HG02943 (cell line): ENCODE data around the gene NDUFAF8.

Experiments used
- ATAC-seq: cut with Tn5 transposase; IDR thresholded peaks from one replicate; pipeline ENCODE4 v1.9.1; 2021; ENCODE audit warnings: mild to moderate bottlenecking, low read depth, moderate library complexity; ENCODE audit not compliant: unreplicated experiment

The NDUFAF8 gene

DNA sequence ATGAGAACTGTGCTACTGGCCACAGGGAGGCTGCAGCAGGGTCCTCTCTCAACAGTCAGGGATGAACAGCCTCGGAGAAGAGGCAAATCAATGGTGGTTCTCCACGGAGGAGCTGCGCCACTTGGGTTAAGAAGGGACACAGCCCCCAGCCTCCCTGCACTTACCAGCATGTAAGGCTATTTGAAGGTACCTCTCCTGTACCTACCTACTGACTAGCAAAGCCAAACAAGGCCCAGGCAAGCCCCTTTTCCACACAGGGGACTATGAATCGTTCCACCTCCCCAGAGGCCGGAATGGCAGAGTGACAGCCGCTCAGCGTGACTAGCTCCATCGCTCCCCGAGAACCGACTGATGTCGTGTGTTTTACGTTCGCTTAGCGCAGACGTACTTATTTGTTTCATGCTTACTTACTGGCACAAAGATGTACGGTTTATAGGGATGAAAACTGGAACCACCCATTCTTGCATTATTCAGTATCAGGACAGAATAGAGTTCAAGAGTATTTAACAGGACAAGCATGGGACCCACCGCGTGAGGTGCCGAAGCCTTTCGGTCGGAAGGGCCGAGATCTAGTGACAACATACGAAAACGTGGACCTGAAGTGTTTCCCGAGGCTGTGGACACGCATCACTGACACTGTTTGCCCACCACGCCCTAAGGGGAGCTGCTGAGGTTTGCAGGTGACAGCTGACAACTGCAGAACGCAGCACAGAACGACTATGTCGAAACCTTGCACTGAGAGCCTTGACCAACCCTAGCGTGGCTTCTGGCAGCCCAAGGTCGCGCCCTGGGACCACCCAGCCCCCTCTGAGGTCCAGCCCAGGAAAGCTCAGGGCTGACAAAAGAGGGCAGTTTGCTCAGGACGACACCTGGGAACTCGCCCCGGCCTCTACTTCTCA is 1.3 kb upstream of the NDUFAF8 start:
- ATAC-seq, result no peak

DNA sequence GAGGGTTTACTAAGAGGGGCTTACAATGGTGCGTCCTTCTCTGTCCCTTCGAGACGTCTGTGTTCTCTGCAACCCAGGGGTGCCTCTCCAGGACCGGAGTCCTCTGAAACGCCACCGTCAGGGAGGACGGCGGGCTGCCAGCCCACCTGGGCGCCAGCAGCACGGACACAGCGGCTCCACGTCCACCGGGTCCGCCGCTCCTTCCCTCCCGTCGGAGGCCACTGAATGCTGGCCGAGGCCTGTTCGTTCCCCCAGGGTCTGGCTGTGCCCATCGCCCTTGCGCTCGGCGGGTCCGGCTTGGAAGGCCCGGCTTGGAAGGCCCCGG is 666 bp upstream of the NDUFAF8 start:
- ATAC-seq, result no peak

DNA sequence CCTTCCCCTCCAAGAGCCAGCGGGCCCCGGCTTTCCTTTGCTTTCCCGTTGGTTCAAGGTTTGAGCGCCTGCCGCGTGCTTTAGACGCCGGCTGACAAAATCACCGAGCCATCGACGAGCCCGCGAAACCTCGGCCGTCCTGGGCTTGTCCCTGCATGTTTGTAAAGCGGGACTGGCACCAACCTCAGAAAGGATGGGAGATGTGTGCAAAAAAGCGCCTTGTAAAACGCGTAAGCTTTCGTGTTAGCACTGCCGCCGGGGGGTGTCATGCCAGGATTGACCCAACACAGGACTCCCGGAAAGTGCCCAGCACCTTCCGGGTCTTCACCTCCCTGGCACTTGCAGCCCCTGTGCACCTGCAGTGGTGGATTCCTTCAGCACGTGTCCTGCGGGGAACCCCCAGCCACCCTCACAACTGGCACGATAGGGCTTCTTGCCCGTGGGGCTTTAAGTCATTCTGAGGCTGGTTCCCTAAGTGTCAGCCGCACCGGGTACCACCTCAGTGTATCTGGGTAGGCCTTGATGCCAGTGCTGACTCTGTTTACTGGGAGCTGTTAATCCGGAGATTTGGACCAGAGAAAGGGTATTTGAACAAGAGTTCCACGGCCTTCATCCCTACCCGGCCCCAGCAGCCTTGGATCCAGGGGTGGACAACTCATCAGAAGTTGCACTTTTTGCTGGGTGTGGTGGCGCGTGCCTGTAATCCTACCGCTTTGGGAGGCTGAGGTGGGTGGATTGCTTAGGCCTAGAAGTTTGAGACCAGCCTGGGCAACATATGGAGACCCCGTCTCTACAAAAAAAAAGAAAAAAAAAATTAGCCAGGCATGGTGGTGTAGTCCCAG is 817 bp downstream of the NDUFAF8 start:
- no peak for ATAC-seq

DNA sequence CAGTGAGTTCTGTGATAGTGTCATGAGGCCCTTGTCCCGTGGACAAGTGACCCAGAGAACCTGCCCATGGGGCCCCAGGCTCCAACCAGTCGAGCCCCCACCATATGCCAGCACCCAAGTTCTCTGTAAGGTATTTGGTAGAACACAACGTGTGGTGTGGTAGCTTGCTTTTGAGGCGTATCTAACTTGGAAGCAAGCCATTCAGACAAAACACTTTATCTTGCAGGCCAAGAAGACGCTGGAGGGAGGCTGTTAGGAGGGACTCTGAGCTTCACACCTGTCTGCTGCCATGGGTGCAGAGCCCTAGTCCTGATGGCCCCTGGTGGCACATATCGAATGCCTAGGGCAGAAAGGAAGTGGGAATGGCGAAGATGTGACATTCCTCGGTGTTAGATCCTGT is 1.6 kb downstream of the NDUFAF8 start:
- ATAC-seq, result no peak

DNA sequence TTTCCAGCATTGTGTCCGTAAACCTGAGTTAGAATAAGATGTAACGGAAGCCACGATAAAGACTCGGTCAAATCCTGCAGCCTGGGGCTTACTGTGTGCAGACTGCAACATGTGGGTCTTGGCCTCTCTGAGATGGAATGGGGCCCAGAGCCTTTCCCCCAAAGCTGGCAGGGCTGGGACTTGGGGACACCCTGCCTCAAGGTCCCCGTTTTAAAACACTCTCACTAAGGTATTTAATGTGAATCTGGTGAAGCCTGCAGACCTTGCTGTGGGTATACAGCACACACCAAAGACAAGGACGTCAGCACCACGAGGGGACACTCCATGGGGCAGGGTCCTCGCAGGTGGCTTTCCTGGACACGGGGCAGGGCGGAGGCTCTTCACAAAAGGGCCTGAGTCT is 2.1 kb downstream of the NDUFAF8 start:
- no peak for ATAC-seq

DNA sequence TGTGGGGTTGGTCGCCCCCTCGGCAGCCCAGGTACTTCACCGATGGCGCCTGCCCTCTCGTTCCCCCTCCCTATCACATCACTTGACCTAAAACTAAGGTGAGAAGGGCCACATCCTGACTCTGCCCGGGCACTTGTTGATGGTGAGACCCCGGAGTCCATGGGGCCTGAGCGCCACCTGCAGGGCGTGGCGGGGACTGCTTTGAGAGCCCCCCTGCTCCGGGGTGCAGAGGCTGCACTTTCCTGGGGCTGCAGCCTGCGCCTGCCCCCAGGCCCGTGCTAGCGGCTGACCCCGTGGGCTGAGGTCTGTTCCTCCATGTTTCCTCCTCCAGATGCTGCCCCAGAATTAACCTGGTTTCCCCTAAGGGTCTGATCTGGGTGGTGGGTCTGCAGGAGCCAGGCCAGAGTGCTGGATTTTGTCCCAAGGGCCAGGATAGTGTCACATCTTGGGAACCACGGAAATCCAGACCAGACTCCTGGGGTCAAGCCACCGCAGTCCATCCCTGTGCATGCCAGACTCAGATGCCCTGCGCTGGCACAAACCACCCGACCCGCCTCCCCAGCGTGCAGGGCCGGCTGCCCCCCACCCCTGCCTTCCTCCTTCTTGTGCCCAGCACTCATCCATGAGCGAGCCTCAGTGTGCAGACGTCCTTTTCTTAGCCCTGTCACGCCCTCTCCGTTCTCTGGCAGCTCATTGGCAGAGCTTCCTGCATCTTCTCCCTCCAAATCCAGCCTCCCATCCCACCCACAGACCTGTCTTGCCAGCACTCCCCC is 2.7 kb downstream of the NDUFAF8 start:
- no peak for ATAC-seq

DNA sequence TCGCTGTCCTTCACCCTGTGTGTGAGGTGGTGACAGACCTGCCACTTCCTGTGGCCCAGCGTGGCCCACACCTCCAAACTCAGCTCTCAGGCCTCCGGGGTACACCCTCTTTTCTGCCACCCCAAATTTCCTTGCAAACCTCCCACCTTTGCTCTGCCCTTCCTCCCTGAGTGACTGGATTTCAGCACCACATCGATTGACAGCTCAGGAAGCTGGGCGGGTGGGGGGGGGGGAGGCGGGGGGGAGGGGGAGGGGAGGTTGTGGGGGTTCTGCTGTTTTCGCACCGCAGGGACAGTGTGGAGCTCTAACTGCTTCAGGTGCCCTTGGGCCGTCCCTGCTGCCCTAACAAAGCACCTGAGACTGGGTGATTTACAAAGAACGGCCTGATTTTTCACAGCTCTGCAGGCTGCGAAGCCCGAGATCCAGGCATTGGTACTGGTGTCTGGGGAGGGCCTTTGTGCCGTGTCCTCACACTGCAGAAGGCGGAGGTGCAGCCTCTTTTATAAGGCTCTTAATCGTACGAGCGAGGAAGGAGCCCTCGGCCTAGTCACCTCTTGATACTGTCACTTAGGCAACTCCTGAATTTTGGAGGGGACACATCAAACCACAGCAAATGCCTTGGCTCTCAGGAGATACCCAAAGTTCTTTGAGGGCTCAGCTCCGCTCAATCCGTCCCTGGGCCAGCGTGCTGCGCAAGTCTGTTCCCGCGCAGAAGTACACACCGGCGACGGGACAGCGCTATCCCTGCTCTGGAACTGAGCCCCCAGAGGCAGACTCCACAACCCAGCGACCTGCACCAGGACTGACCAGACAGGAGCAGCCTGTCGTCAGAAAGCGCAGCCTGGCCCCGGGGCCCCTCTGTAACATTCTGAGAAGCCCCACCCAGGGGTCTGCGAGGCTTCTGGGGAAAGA is 3.6 kb downstream of the NDUFAF8 start:
- ATAC-seq, result no peak

DNA sequence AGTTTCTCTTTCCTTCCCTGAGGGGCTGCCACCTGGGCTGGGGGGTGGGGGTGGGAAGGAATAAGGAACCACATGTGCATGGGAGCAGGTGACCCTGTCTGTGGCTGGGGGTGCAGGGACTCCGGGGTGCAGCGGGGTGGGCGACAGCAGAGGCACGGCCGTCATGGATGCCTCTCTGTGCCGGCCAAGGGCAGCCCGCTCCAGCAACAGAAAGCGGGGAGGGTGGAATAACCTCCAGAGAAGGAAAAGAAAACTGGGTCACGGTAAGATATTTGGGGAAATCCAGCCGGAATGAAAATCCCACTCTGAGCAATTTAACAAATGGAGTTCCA is 4.2 kb downstream of the NDUFAF8 start:
- ATAC-seq, result no peak

DNA sequence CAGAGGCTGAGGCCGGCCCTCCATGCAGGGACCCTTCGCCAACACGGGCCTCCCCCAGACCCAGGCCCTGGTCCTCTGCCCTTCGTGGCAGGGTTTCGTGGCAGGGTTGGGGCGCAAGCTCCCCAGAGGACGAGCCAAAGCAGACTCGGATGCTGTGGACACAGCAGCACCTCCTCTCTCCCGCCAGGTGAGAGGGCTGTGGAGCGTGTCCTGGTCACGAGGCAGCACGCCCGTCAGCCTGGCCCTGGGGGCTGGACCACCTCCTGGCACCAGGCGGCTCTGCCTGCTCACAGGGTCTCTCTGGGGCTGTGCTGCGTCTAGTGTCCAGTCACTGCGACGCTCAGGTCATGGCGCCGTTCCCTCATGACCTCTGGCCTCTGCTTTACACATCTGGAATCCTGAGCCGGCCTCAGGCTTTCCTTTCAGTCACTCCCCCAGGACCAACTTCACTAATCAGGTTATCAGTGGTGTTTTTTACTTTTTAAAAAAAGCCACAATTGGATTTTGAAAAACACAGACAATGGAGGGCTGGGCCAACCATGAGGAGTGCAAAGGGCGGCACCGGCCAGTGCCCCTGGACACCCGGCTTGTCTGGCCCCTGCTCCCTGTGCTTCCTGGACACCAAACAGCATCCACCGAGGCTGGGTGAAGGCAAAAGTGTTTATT is 5.4 kb downstream of the NDUFAF8 start:
- ATAC-seq, result no peak

DNA sequence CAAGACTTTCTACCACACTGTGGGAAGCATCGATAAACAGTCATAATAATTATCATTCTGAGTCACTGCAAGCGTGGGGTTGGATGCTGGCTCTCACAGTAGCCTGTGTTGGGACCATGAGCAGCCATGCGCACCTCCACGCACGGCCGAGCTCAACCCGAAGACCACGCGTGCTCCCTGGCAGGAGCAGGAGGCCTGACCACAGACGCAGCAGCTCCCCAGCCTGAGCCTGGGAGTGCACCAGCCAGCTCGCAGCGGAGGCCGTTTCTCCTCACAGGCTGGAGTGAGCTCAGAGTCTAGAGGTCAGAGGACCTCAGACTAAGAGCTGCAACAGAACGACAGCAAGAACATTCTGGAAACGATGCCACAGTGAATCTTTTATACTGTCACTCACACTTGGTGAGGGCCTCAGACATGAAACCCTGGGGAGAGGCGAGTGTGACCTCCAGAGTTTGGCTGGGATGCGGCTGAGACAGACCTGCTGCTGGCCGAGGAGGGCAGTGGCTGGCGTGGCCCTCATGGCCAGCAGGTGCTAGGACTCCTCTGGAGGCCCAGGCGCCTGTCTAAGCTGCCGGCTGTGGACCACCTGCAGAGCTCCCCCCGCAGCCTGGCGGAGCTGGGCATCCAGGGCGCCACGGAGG is 6.0 kb downstream of the NDUFAF8 start:
- no peak for ATAC-seq

DNA sequence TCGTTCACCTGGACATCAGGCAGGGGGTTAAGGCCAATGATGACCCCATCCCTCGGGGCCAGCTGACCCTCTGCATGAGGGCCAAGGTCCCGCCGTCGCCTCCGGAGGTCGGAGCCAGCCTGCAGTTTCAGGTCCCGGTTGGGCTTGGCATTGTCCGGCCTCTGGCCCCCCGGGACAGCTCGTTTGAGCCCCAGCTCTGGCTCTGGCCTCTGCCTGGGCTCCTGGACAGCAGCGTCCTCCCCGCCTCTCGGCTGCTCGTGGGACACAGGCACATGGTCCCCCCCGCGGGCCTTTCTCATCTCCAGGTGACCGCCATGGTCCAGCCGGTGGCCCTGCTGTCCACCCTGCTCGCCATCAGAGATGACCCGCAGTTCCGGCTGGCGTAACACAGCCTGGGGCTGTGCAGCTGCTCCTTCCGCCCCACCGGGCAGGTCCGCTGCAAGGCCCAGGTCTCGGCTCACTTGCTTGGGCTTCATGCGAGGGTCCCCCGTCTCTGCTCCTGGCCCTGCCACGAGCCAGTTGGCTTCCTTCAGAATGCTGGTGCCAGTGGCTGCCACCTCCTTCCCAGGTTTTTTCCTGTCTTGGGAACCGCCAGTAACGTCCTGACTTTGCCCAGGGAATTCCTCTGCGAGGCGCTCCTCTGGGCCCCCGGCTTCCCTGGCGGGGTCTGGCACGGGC is 6.7 kb downstream of the NDUFAF8 start:
- no peak for ATAC-seq

DNA sequence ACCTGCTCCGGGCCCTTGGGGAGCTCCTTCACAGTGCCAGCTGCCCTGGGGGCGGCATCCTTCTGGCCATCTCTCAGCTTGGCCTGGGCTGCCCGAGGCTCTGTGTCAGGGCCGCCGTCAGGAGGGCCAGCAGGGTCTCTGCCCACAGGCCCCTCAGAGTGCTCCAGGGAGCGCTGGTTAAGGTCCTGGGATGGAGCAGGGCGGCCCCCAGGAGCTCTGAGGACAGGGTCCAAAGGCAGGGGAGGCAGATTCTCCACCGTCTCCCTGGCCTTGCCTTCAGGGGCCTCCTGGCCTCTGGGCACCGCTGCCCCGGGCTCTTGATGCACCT is 7.2 kb downstream of the NDUFAF8 start:
- ATAC-seq, result no peak

DNA sequence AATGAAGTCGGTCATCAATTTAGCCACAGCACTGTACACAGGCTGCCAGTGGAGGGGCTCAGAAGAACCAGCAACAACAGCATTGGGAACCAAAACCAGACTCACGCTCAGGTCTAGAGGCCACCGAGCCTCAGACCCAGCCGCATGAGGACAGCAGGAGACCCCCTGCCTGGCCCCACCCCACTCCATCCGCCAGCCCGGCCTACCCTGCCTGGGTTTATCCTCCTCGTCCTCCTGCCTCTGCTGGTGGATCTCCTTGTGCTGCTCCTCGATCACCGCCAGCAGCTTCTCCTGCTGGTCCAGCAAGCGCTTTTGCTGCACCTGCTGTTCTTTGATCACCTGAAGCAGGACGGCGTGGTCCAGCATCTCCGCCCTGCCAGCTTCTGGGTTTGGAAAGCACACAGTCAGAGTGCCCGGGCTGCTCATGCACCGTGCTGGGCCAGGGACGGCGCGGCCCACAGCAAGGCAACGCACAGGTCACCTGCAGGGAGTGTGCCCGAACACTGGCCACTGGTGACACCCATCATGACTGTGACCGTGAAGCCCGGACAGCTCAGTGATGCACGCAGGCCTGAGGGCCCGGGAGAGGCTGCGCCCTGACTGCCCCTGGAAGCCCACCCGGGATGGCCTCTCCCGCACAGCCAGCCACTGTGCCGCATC is 7.7 kb downstream of the NDUFAF8 start:
- no peak for ATAC-seq

DNA sequence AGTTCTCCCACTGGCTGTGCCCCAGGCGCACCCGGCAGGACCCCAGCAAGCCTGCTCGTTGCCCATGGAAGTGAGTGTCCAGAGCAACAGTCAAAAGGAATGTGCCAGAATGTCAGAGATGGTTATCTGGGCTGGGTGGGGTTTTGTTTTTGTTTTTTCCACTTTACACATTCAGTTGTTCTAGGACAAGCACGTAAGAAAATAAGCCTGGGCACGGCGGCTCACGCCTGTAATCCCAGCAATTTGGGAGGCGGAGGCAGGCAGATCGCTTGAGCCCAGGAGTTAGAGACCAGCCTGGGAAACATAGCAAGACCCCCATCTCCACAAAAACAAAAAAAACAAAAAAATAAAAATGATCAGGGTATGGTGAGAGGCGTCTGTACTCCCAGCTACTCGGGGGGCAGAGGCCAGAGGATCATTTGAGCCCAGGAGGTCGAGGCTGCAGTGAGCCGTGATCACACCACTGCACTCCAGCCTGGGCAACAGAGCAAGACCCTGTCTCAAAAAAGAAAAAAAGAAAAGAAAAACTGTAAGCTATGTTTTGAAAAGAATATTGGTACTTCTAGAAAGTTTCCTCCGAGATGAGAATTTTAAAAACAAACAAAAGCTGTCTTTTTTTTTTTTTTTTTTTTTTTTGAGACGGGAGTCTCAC is 8.3 kb downstream of the NDUFAF8 start:
- ATAC-seq, result no peak

DNA sequence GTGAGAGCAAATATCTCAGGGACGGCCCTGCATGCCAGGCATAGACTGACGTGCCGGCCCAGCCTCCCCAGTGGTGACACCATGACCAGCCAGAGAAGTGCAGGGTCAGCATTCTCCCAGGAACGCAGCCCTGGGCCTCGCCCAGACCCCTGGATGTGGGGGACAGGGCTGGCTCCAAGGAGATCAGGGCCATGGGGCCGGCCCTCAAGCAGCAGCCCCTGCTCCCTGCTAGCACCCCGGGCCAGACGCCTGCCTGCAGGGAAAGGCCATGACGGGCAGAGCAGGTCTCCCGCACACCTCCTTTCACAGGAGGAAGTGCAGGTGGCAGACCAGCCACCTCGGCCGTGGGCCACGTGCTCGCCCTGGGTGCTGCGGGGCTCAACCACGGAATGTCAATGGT is 9.5 kb downstream of the NDUFAF8 start:
- ATAC-seq, result no peak

DNA sequence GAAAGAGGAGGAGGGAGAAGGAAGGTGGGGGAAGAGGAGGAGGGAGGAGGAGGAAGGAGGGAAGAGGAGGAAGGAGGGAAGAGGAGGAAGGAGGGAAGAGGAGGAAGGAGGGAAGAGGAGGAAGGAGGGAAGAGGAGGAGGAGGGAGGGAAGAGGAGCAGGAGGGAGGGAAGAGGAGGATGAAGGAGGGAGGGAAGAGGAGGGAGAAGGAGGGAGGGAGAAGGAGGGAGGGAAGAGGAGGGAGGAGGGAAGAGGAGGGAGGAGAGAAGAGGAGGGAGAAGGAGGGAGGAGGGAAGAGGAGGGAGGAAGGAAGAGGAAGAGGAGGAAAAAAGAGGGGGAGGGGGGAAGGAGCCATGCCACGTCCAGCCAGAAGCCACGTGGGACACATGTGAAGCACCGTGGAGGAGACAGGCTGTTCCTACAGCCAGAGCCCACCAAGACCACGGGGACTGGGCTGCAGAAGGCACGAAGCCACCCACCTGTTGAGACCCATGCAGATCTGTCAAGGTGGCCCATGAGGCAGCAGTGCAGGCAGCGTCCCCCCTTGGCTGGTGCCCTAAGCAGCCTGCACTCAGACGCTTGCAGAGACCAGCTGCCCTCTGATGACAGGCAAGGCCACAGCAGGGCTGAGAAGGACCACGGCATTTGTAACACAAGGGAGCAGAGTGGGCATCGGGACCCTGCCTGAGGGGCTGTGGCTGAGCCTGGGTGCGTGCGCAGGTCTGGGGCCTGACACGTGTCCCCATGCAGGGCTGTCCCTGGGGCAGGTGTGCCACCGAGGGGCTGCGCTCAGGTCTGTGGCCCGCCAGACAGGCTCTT is 10.3 kb downstream of the NDUFAF8 start:
- ATAC-seq, result no peak
